ENCODE results near the gene LKAAEAR1.

GRCh38 chr20:64095927-64096326, 11.7 kb upstream of the LKAAEAR1 start:
- TF ChIP-seq POLR2A (IDR thresholded peaks at IDR 0.05; ENCODE audit: extremely low read depth, insufficient read length) (no peak), CTCF (IDR thresholded peaks at IDR 0.05; ENCODE audit: low read depth, low read length) (no peak)
